A549 (cell line): ENCODE data around the gene UGT2B11. TPM values are rescaled to one million over a fixed set of nuclear protein-coding genes. Genes with fewer than 3 reads are reported as not detected.
"Not testable (repeated sequence)": the region's sequence is repeated elsewhere in the genome, so short reads cannot be mapped to it uniquely, and the experiment has no call there.

Experiments
- ATAC-seq, 2 experiments: fragments of 200-7000 bp in 1 of 2; fragments of >200 bp in 1 of 2; cut with Nextera tagmentation in 1 of 2; cut with Tn5 transposase in 1 of 2; 3 replicates each; pipeline versions ENCODE4 v1.8.0 to v1.9.1; 2018 to 2020; ENCODE audit warnings: mild to moderate bottlenecking in 1 of 2, moderate library complexity in 1 of 2
- CTCF ChIA-PET: fragments of 300-600 bp; sonication (Branson Sonifier 250); formaldehyde crosslinking; extraction: SDS; loops from one replicate; lab custom pipeline; 2021; ENCODE audit warnings: antibody characterized with exemption, inconsistent platforms; lab: Yijun Ruan, JAX
- POLR2A ChIA-PET: fragments of 350-600 bp; formaldehyde crosslinking; extraction: SDS; loops from one replicate; lab custom pipeline; 2021; ENCODE audit warnings: antibody characterized with exemption, inconsistent platforms; lab: Yijun Ruan, JAX
- DNase-seq, 2 experiments: peaks; one replicate each; pipeline versions ENCODE4 v3.0.0 to v3.0.0-alpha.2; 2011 to 2016; ENCODE audit warnings: low read depth in 1 of 2, low spot score in 1 of 2
- FAIRE-seq: peaks from 2 replicates; lab custom pipeline; 2011; peaks lifted over from hg19 to GRCh38; lab: Jason Lieb, UNC
- H3K27ac ChIP-seq, 2 experiments: fragments of >200 bp; sonication (Bioruptor Twin); formaldehyde crosslinking; 3 replicates each; pipeline ENCODE4 v1.5.1; 2016 to 2017
- H3K4me1 ChIP-seq: fragments of >200 bp; sonication (Bioruptor Twin); formaldehyde crosslinking; 3 replicates; pipeline ENCODE4 v1.6.1; 2016
- H3K4me2 ChIP-seq: fragments of >200 bp; sonication (Bioruptor Twin); formaldehyde crosslinking; 3 replicates; pipeline ENCODE4 v1.6.1; 2016
- H3K4me3 ChIP-seq: fragments of >200 bp; sonication (Bioruptor Twin); formaldehyde crosslinking; 3 replicates; pipeline ENCODE4 v1.5.1; 2016
- H3K9me3 ChIP-seq: fragments of >200 bp; sonication (Bioruptor Twin); formaldehyde crosslinking; 3 replicates; pipeline ENCODE4 v1.6.1; 2016
- BHLHE40 ChIP-seq: IDR thresholded peaks from 2 replicates; pipeline ENCODE4 v1.6.1; 2012; ENCODE audit warnings: low read depth, low read length, inconsistent platforms
- CHD2 ChIP-seq: fragments of 150-350 bp; IDR thresholded peaks from 2 replicates; pipeline ENCODE4 v1.6.1; 2014; ENCODE audit warnings: low read length; ENCODE audit not compliant: partially characterized antibody
- CHD4 ChIP-seq: fragments of 200-600 bp; sonication (generic); IDR thresholded peaks from 2 replicates; pipeline ENCODE4 v1.6.1; 2016; ENCODE audit warnings: antibody characterized with exemption, mild to moderate bottlenecking, borderline replicate concordance
- E2F6 ChIP-seq: IDR thresholded peaks from 2 replicates; pipeline ENCODE4 v1.6.1; 2012; ENCODE audit warnings: low read depth, borderline replicate concordance
- EHF ChIP-seq: fragments of 250-450 bp; sonication (Bioruptor Pico); IDR thresholded peaks from 2 replicates; pipeline ENCODE4 v1.5.0; 2020; ENCODE audit warnings: mild to moderate bottlenecking
- EP300 ChIP-seq, 2 experiments: fragments of >200 bp; sonication (Bioruptor Twin); formaldehyde crosslinking; IDR thresholded peaks; 2 replicates in 1 of 2; 3 replicates in 1 of 2; pipeline ENCODE4 v1.6.1; 2016 to 2017
- ESRRA ChIP-seq: fragments of 150-350 bp; IDR thresholded peaks from 2 replicates; pipeline ENCODE4 v1.6.1; 2014; ENCODE audit warnings: mild to moderate bottlenecking, low read length, borderline replicate concordance
- HDAC2 ChIP-seq: fragments of 200-600 bp; sonication (generic); IDR thresholded peaks from 2 replicates; pipeline ENCODE4 v1.6.1; 2016
- HES2 ChIP-seq: fragments of >200 bp; sonication (Bioruptor Twin); formaldehyde crosslinking; IDR thresholded peaks from 2 replicates; pipeline ENCODE4 v1.6.1; 2016
- HOXB5 ChIP-seq: fragments of 250-450 bp; sonication (Bioruptor Pico); IDR thresholded peaks from 2 replicates; pipeline ENCODE4 v1.5.0; 2020; ENCODE audit warnings: mild to moderate bottlenecking, moderate library complexity
- JUN ChIP-seq, 2 experiments: fragments of >200 bp; sonication (Bioruptor Twin); formaldehyde crosslinking; IDR thresholded peaks; 2 replicates in 1 of 2; 3 replicates in 1 of 2; pipeline ENCODE4 v1.6.1; 2016 to 2017
- KDM1A ChIP-seq: fragments of 200-600 bp; sonication (generic); IDR thresholded peaks from 2 replicates; pipeline ENCODE4 v1.6.1; 2016; ENCODE audit warnings: low read depth, mild to moderate bottlenecking
- MYC ChIP-seq: IDR thresholded peaks from 2 replicates; pipeline ENCODE4 v1.6.1; 2012; ENCODE audit warnings: mild to moderate bottlenecking, inconsistent platforms, low read length, improper control_type of control experiment, borderline replicate concordance
- NFE2L2 ChIP-seq: fragments of 150-350 bp; conservative IDR thresholded peaks from 2 replicates; pipeline ENCODE4 v1.6.1; 2014; ENCODE audit warnings: low read length
- NPAS2 ChIP-seq: fragments of 250-450 bp; sonication (Bioruptor Pico); IDR thresholded peaks from 2 replicates; pipeline ENCODE4 v1.8.0; 2022; ENCODE audit warnings: mild to moderate bottlenecking, moderate library complexity, borderline replicate concordance
- RARB ChIP-seq: fragments of 250-450 bp; sonication (Bioruptor Pico); IDR thresholded peaks from 2 replicates; pipeline ENCODE4 v1.8.0; 2021; ENCODE audit warnings: mild to moderate bottlenecking, moderate library complexity
- RFX5 ChIP-seq: fragments of 450-650 bp; IDR thresholded peaks from 2 replicates; pipeline ENCODE4 v1.7.1; 2014; ENCODE audit warnings: antibody characterized with exemption, mild to moderate bottlenecking, moderate library complexity
- RNF2 ChIP-seq: fragments of 200-600 bp; sonication (generic); IDR thresholded peaks from 2 replicates; pipeline ENCODE4 v1.6.1; 2016; ENCODE audit warnings: low read depth, mild to moderate bottlenecking, antibody characterized with exemption, moderate library complexity, borderline replicate concordance
- SREBF2 ChIP-seq: fragments of 450-650 bp; IDR thresholded peaks from 2 replicates; pipeline ENCODE4 v1.6.1; 2014; ENCODE audit warnings: mild to moderate bottlenecking, moderate library complexity
- TP53 ChIP-seq: fragments of 250-450 bp; sonication (Bioruptor Pico); IDR thresholded peaks from 2 replicates; pipeline ENCODE4 v1.5.0; 2021; ENCODE audit warnings: mild to moderate bottlenecking, moderate library complexity
- ZC3H11A ChIP-seq: fragments of 450-650 bp; IDR thresholded peaks from 2 replicates; pipeline ENCODE4 v1.6.1; 2014; ENCODE audit warnings: antibody characterized with exemption, mild to moderate bottlenecking
- ZFP36 ChIP-seq: fragments of 450-650 bp; IDR thresholded peaks from 2 replicates; pipeline ENCODE4 v1.6.1; 2014; ENCODE audit warnings: borderline replicate concordance; ENCODE audit not compliant: partially characterized antibody
- ZNF302 ChIP-seq: fragments of 250-450 bp; sonication (Bioruptor Pico); IDR thresholded peaks from 2 replicates; pipeline ENCODE4 v1.9.0; 2021; ENCODE audit warnings: inconsistent platforms, mild to moderate bottlenecking, moderate library complexity
- WGBS: methylation state at CpG from one replicate; pipeline ENCODE4 v1.1.6; 2017; ENCODE audit errors: missing lambda C conversion rate; 5-methylcytosine and 5-hydroxymethylcytosine counted together
- polyA plus RNA-seq, 4 experiments: library from polyadenylated mRNA; depleted of rRNA in 3 of 4; stranded (reverse); fragments of >200 nt; fragmentation: RNase III in 1 of 4; extraction: RNeasy Plus Mini Kit Qiagen cat#74134 plus additional on column Dnase treatment in 1 of 4; gene quantifications; 2 replicates in 3 of 4; 3 replicates in 1 of 4; pipeline ENCODE4 v1.2.3, GENCODE V29; 2011 to 2017
- TF ChIP-seq, protein P1 (sequence below): fragments of 150-350 bp; IDR thresholded peaks from 2 replicates; pipeline ENCODE4 v1.6.1; 2014; ENCODE audit warnings: low read depth, mild to moderate bottlenecking, low read length
- TF ChIP-seq, protein P2 (sequence below): fragments of >200 bp; sonication (Bioruptor Twin); formaldehyde crosslinking; IDR thresholded peaks from 3 replicates; pipeline ENCODE4 v1.5.1; 2016

The UGT2B11 gene
- polyA plus RNA-seq, 2 of the 4 experiments (the other 2 are of a cell fraction) = 0.14 to 1.6 TPM

DNA sequence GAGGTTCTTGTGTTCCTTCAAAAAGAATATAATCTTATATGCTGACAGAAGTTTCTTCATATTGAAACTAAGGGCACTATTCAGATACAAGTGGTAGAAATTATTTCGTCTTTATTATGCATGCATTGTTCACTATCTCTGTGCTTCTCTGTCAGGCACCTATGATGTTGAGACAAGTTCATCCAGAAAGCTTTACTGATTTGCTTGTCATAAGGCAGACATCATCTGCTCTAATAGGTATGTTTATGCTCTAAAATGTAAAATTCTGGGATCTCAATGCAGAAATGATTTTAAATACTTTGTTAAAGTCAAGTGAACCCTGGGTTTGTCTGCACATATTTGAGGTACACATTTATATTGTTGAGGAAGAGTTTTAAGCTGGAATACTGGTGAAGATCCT lies 3.6 kb downstream of the UGT2B11 start (continued):
- TF ChIP-seq ZC3H11A (no peak), TP53 (CRISPR knock-in tag) (no peak), EHF (no peak), HOXB5 (CRISPR knock-in tag) (no peak), NFE2L2 (no peak), ZFP36 (no peak), CHD2 (no peak), HES2 (no peak), CHD4 (no peak)

- CTCF ChIA-PET, H3K4me2 ChIP-seq, FAIRE-seq, H3K9me3 ChIP-seq, H3K4me3 ChIP-seq, H3K27ac ChIP-seq, POLR2A ChIA-PET, H3K4me1 ChIP-seq, DNase-seq, ATAC-seq: not testable (repeated sequence)
- WGBS = 63% methylated on average over 4 of the region's 4 CpGs
These were observed 16.0 kb downstream of the UGT2B11 start for GRCh38 chr4:69198506-69198905.

DNA sequence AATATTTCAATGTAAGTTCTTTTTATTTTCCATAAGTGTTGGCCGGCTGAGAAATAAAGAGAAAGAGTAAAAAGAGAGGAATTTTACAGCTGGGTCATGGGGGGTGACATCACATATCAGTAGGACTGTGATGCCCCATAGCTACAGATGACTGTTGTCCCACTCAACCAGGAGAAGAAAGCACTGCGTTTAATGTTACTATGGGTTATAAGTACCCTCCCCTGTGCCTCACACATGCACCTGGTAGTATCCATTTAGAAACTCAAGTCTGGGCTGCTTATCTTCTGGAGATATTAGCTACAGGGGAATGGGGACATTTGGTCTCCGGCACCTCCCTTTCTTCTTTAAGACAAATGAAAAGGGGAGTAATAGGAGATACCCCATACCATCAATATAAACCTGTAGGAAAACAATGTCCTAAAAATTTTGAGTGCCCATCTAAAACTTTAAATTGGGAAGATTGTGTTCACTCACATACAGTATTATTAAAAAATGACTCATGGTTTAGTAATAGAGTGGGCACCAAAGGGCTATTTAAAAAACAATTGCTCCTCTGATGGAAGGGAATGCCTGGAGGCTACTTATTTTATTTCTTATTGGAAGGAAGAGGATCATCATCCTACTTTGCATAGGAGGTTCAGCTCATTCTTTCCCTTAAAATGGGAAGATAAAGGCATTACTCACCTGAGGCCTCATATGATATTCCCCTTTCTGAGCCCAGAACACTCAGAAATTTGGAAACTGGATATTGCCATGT lies 18.2 kb downstream of the UGT2B11 start:
- no peaks in the 10 kb centered on the region for H3K4me1 ChIP-seq
- H3K9me3 ChIP-seq = no peaks in the 10 kb centered on the region
- H3K4me2 ChIP-seq = no peak overlapping the region
- H3K27ac ChIP-seq = no peak overlapping the region
- TF ChIP-seq RNF2 (no peak), HDAC2 (no peak), RFX5 (no peak), NPAS2 (CRISPR knock-in tag) (no peak), E2F6 (no peak), HES2 (no peak), MYC (no peak), BHLHE40 (no peak), KDM1A (no peak), JUN (IDR thresholded peaks at IDR 0.05) (no peak), HOXB5 (CRISPR knock-in tag) (no peak), ZNF302 (CRISPR knock-in tag) (no peak), SREBF2 (no peak), EP300 (IDR thresholded peaks at IDR 0.05) (no peak), RARB (CRISPR knock-in tag) (no peak), ESRRA (no peak)
- TF ChIP-seq, protein P1, sequence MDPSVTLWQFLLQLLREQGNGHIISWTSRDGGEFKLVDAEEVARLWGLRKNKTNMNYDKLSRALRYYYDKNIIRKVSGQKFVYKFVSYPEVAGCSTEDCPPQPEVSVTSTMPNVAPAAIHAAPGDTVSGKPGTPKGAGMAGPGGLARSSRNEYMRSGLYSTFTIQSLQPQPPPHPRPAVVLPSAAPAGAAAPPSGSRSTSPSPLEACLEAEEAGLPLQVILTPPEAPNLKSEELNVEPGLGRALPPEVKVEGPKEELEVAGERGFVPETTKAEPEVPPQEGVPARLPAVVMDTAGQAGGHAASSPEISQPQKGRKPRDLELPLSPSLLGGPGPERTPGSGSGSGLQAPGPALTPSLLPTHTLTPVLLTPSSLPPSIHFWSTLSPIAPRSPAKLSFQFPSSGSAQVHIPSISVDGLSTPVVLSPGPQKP = no peak
- TF ChIP-seq, protein P2, sequence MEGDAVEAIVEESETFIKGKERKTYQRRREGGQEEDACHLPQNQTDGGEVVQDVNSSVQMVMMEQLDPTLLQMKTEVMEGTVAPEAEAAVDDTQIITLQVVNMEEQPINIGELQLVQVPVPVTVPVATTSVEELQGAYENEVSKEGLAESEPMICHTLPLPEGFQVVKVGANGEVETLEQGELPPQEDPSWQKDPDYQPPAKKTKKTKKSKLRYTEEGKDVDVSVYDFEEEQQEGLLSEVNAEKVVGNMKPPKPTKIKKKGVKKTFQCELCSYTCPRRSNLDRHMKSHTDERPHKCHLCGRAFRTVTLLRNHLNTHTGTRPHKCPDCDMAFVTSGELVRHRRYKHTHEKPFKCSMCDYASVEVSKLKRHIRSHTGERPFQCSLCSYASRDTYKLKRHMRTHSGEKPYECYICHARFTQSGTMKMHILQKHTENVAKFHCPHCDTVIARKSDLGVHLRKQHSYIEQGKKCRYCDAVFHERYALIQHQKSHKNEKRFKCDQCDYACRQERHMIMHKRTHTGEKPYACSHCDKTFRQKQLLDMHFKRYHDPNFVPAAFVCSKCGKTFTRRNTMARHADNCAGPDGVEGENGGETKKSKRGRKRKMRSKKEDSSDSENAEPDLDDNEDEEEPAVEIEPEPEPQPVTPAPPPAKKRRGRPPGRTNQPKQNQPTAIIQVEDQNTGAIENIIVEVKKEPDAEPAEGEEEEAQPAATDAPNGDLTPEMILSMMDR = no peak
- CTCF ChIA-PET = no interaction called here
- FAIRE-seq (no peak), DNase-seq (no peak), ATAC-seq (no peak)
- no peak overlapping the region for H3K4me3 ChIP-seq
- POLR2A ChIA-PET = no interaction called here
- WGBS = 89% methylated on average over 3 of the region's 3 CpGs
